DMS153 treated with DMSO at 0.1 percent for 48 hours (cell line): ENCODE measurements around the gene VPS37C.
A peak's percentile ranks its signal among the peaks of the same experiment; 100 is the strongest.

Source experiments
- DNase-seq: peaks from one replicate; lab custom pipeline; 2025; ENCODE audit not compliant: unreplicated experiment; lab: John Stamatoyannopoulos, UW

The VPS37C gene

GRCh38 chr11:61155741-61156140 lies 5.5 kb downstream of the VPS37C start:
- DNase-seq, result no peak

GRCh38 chr11:61155312-61155711 lies 5.9 kb downstream of the VPS37C start:
- no peak for DNase-seq

- DNase-seq, result no peak
Measured at GRCh38 chr11:61154528-61154927, 6.7 kb downstream of the VPS37C start.

- no peak for DNase-seq
Measured at GRCh38 chr11:61153593-61154095, 7.6 kb downstream of the VPS37C start.

GRCh38 chr11:61152816-61153592 lies 8.2 kb downstream of the VPS37C start:
- no peak for DNase-seq

- no peak for DNase-seq
Measured at GRCh38 chr11:61151545-61152252, 9.5 kb downstream of the VPS37C start.

- no peak for DNase-seq
Measured at GRCh38 chr11:61150706-61151544, 10.3 kb downstream of the VPS37C start.

GRCh38 chr11:61149624-61150615 lies 11.3 kb downstream of the VPS37C start:
- no peak for DNase-seq

- DNase-seq, result no peak
Measured at GRCh38 chr11:61147791-61148620, 13.2 kb downstream of the VPS37C start.

- DNase-seq, result no peak
Measured at GRCh38 chr11:61147271-61147670, 14.0 kb downstream of the VPS37C start.

- DNase-seq, result no peak
Measured at GRCh38 chr11:61146416-61146815, 14.8 kb downstream of the VPS37C start.

- DNase-seq, result no peak
Measured at GRCh38 chr11:61145228-61146005, 15.8 kb downstream of the VPS37C start.

GRCh38 chr11:61144511-61145179 lies 16.6 kb downstream of the VPS37C start:
- no peak for DNase-seq

- DNase-seq, result no peak
Measured at GRCh38 chr11:61142424-61142823, 18.8 kb downstream of the VPS37C start.

GRCh38 chr11:61141601-61142028 lies 19.6 kb downstream of the VPS37C start:
- DNase-seq, result peak; percentile 77

GRCh38 chr11:61140416-61140815 lies 20.8 kb downstream of the VPS37C start:
- no peak for DNase-seq

GRCh38 chr11:61139387-61139786 lies 21.8 kb downstream of the VPS37C start:
- no peak for DNase-seq

- DNase-seq, result no peak
Measured at GRCh38 chr11:61138935-61139334, 22.3 kb downstream of the VPS37C start.
